ENCODE data around the gene RBM46. TPM values are rescaled to one million over a fixed set of nuclear protein-coding genes. Genes with fewer than 3 reads are reported as not detected.

Gene RBM46
- total RNA-seq, 4 donors from 2014 or later, result 0.27 to 2.2 (median 1.2) TPM

GRCh38 chr4:154836030-154836429 is 55.0 kb downstream of the RBM46 start:
- TF ChIP-seq POLR2A (IDR thresholded peaks at IDR 0.05) (no peak), CTCF (IDR thresholded peaks at IDR 0.05) (no peak)
- Histone ChIP-seq H3K4me3 (replicated peaks in 1 of 3) (no peak overlapping the region), H3K27ac (no peak overlapping the region), H3K27me3 (no peaks in the 10 kb centered on the region), H3K4me1 (no peaks in the 10 kb centered on the region), H3K36me3 (no peaks in the 10 kb centered on the region), H3K9me3 (no peaks in the 10 kb centered on the region)
- intact Hi-C loops (cut with DNase I), result no loop called here
- 43 to 57% methylated on average over 3 of the region's 3 CpGs for WGBS, 2 donors
- no peak for DNase-seq

- 28 to 29% methylated on average over 3 of the region's 3 CpGs for WGBS, 2 donors
- Histone ChIP-seq H3K4me1 (no peaks in the 10 kb centered on the region), H3K27ac (no peak overlapping the region), H3K4me3 (replicated peaks in 1 of 3) (no peak overlapping the region), H3K9me3 (no peaks in the 10 kb centered on the region), H3K36me3 (no peaks in the 10 kb centered on the region), H3K27me3 (no peaks in the 10 kb centered on the region)
- TF ChIP-seq POLR2A (IDR thresholded peaks at IDR 0.05) (no peak), CTCF (IDR thresholded peaks at IDR 0.05) (no peak)
- no peak for DNase-seq
- intact Hi-C loops (cut with DNase I), result no loop called here
Observed at GRCh38 chr4:154836513-154836912, 55.4 kb downstream of the RBM46 start.

GRCh38 chr4:154838155-154838554 is 57.1 kb downstream of the RBM46 start:
- DNase-seq, result no peak
- Histone ChIP-seq H3K36me3 (no peaks in the 10 kb centered on the region), H3K9me3 (no peaks in the 10 kb centered on the region), H3K4me3 (replicated peaks in 1 of 3) (no peak overlapping the region), H3K27ac (no peak overlapping the region), H3K27me3 (no peaks in the 10 kb centered on the region), H3K4me1 (no peaks in the 10 kb centered on the region)
- TF ChIP-seq POLR2A (IDR thresholded peaks at IDR 0.05) (no peak), CTCF (IDR thresholded peaks at IDR 0.05) (no peak)
- 86 to 94% methylated on average over 3 of the region's 3 CpGs for WGBS, 2 donors
- intact Hi-C loops (cut with DNase I), result no loop called here

- H3K4me3 ChIP-seq (replicated peaks in 1 of 3), result no peak overlapping the region
- no peak for TF ChIP-seq POLR2A (IDR thresholded peaks at IDR 0.05)
- TF ChIP-seq CTCF (IDR thresholded peaks at IDR 0.05), result no peak
- intact Hi-C loops (cut with DNase I), result no loop called here
- H3K9me3 ChIP-seq, result no peaks in the 10 kb centered on the region
- H3K27me3 ChIP-seq, result no peaks in the 10 kb centered on the region
- H3K27ac ChIP-seq, result no peak overlapping the region
- H3K36me3 ChIP-seq, result no peaks in the 10 kb centered on the region
- no peak for DNase-seq
- 83 to 85% methylated on average over 8 of the region's 8 CpGs for WGBS, 2 donors
- no peaks in the 10 kb centered on the region for H3K4me1 ChIP-seq
Observed at GRCh38 chr4:154838694-154839093, 57.6 kb downstream of the RBM46 start.

GRCh38 chr4:154854362-154854761 is 73.3 kb downstream of the RBM46 start:
- TF ChIP-seq CTCF (IDR thresholded peaks at IDR 0.05) (peak in 4 of 6 experiments; percentile 25 to 79 (median 62)), POLR2A (IDR thresholded peaks at IDR 0.05) (no peak)

More at GRCh38 chr4:154854362-154854761, 73.3 kb downstream of the RBM46 start:
- Histone ChIP-seq H3K27ac (no peak overlapping the region), H3K4me1 (peaks cover 0 to 6% of the 10 kb centered on the region in 2 donors), H3K9me3 (no peaks in the 10 kb centered on the region), H3K4me3 (replicated peaks in 1 of 3) (no peak overlapping the region), H3K36me3 (no peaks in the 10 kb centered on the region), H3K27me3 (no peaks in the 10 kb centered on the region)
- DNase-seq, result no peak
- 33 to 41% methylated on average over 2 of the region's 2 CpGs for WGBS, 2 donors
- intact Hi-C loops (cut with DNase I), result loop anchor here (5.0 kb wide), 1 partner anchor 68 kb away; no protein-coding TSS in a partner anchor
